Measurements from ENCODE around the gene MRPL2. TPM values are rescaled to one million over a fixed set of nuclear protein-coding genes. Genes with fewer than 3 reads are reported as not detected.

Gene MRPL2
- total RNA-seq, 1 donor from 2014 or later, result 47.4 TPM

GRCh38 chr6:43037197-43037596 lies 22.0 kb downstream of the MRPL2 start:
- DNase-seq (ENCODE audit: low read depth) (no peak), FAIRE-seq (no peak)
- H3K27ac Mint-ChIP-seq (ENCODE audit: unreplicated experiment), result no peak overlapping the region
- H3K4me1 Mint-ChIP-seq (ENCODE audit: low read depth, unreplicated experiment), result no peaks in the 10 kb centered on the region
- Histone ChIP-seq H3K4me3 (ENCODE audit: insufficient read depth, low read depth, low read length) (no peak overlapping the region), H3K9ac (ENCODE audit: low read length) (no peak overlapping the region), H3K27me3 (ENCODE audit: insufficient read depth, low read length) (no peaks in the 10 kb centered on the region), H3K9me3 (ENCODE audit: insufficient read depth, low read depth, low read length) (no peaks in the 10 kb centered on the region), H3K36me3 (ENCODE audit: insufficient read depth, low read length) (peaks cover 13% of the 10 kb centered on the region), H3K4me1 (ENCODE audit: insufficient read depth, low read length) (no peaks in the 10 kb centered on the region), H3K4me2 (ENCODE audit: low read length) (no peak overlapping the region), H3K27ac (ENCODE audit: low read depth, low read length) (no peak overlapping the region), H4K20me1 (ENCODE audit: insufficient read depth, low read length) (peaks cover 17% of the 10 kb centered on the region), H3K79me2 (ENCODE audit: insufficient read depth, low read length) (no peaks in the 10 kb centered on the region), H2AFZ (ENCODE audit: low read depth, low read length) (no peak overlapping the region)
- no peaks in the 10 kb centered on the region for H3K9me3 Mint-ChIP-seq (ENCODE audit: unreplicated experiment)
- no peak overlapping the region for H3K4me3 Mint-ChIP-seq (ENCODE audit: unreplicated experiment)
- H3K36me3 Mint-ChIP-seq (ENCODE audit: low read depth, unreplicated experiment), result peaks cover 21% of the 10 kb centered on the region
- no peak for TF ChIP-seq EZH2 (IDR thresholded peaks at IDR 0.05; ENCODE audit: insufficient read depth, low read length)
- no peak for TF ChIP-seq CTCF (IDR thresholded peaks at IDR 0.05; ENCODE audit: insufficient read depth, low read depth, low read length)
- H3K27me3 Mint-ChIP-seq (ENCODE audit: low read depth, unreplicated experiment), result no peaks in the 10 kb centered on the region

- no peaks in the 10 kb centered on the region for H3K9me3 Mint-ChIP-seq (ENCODE audit: unreplicated experiment)
- no peaks in the 10 kb centered on the region for H3K27me3 Mint-ChIP-seq (ENCODE audit: low read depth, unreplicated experiment)
- Histone ChIP-seq H3K27ac (ENCODE audit: low read depth, low read length) (no peak overlapping the region), H3K79me2 (ENCODE audit: insufficient read depth, low read length) (no peaks in the 10 kb centered on the region), H3K4me1 (ENCODE audit: insufficient read depth, low read length) (no peaks in the 10 kb centered on the region), H3K4me3 (ENCODE audit: insufficient read depth, low read depth, low read length) (no peak overlapping the region), H4K20me1 (ENCODE audit: insufficient read depth, low read length) (peaks cover 21% of the 10 kb centered on the region), H2AFZ (ENCODE audit: low read depth, low read length) (no peak overlapping the region), H3K9me3 (ENCODE audit: insufficient read depth, low read depth, low read length) (no peaks in the 10 kb centered on the region), H3K9ac (ENCODE audit: low read length) (no peak overlapping the region), H3K27me3 (ENCODE audit: insufficient read depth, low read length) (no peaks in the 10 kb centered on the region), H3K36me3 (ENCODE audit: insufficient read depth, low read length) (peaks cover 13% of the 10 kb centered on the region), H3K4me2 (ENCODE audit: low read length) (no peak overlapping the region)
- FAIRE-seq (no peak), DNase-seq (ENCODE audit: low read depth) (no peak)
- no peaks in the 10 kb centered on the region for H3K4me1 Mint-ChIP-seq (ENCODE audit: low read depth, unreplicated experiment)
- H3K4me3 Mint-ChIP-seq (ENCODE audit: unreplicated experiment), result no peak overlapping the region
- no peak overlapping the region for H3K27ac Mint-ChIP-seq (ENCODE audit: unreplicated experiment)
- H3K36me3 Mint-ChIP-seq (ENCODE audit: low read depth, unreplicated experiment), result peaks cover 21% of the 10 kb centered on the region
- TF ChIP-seq CTCF (IDR thresholded peaks at IDR 0.05; ENCODE audit: insufficient read depth, low read depth, low read length), result no peak
- no peak for TF ChIP-seq EZH2 (IDR thresholded peaks at IDR 0.05; ENCODE audit: insufficient read depth, low read length)
Measured at GRCh38 chr6:43036712-43037111, 22.5 kb downstream of the MRPL2 start.

- H3K4me3 Mint-ChIP-seq (ENCODE audit: unreplicated experiment), result no peak overlapping the region
- Histone ChIP-seq H3K36me3 (ENCODE audit: insufficient read depth, low read length) (peaks cover 13% of the 10 kb centered on the region), H3K4me2 (ENCODE audit: low read length) (no peak overlapping the region), H4K20me1 (ENCODE audit: insufficient read depth, low read length) (peaks cover 22% of the 10 kb centered on the region), H3K4me3 (ENCODE audit: insufficient read depth, low read depth, low read length) (no peak overlapping the region), H3K9ac (ENCODE audit: low read length) (no peak overlapping the region), H3K4me1 (ENCODE audit: insufficient read depth, low read length) (no peaks in the 10 kb centered on the region), H2AFZ (ENCODE audit: low read depth, low read length) (no peak overlapping the region), H3K27me3 (ENCODE audit: insufficient read depth, low read length) (no peaks in the 10 kb centered on the region), H3K27ac (ENCODE audit: low read depth, low read length) (no peak overlapping the region), H3K79me2 (ENCODE audit: insufficient read depth, low read length) (no peaks in the 10 kb centered on the region), H3K9me3 (ENCODE audit: insufficient read depth, low read depth, low read length) (no peaks in the 10 kb centered on the region)
- no peaks in the 10 kb centered on the region for H3K27me3 Mint-ChIP-seq (ENCODE audit: low read depth, unreplicated experiment)
- no peaks in the 10 kb centered on the region for H3K9me3 Mint-ChIP-seq (ENCODE audit: unreplicated experiment)
- no peaks in the 10 kb centered on the region for H3K4me1 Mint-ChIP-seq (ENCODE audit: low read depth, unreplicated experiment)
- peaks cover 21% of the 10 kb centered on the region for H3K36me3 Mint-ChIP-seq (ENCODE audit: low read depth, unreplicated experiment)
- FAIRE-seq, result no peak
- DNase-seq (ENCODE audit: low read depth), result no peak
- no peak overlapping the region for H3K27ac Mint-ChIP-seq (ENCODE audit: unreplicated experiment)
- TF ChIP-seq CTCF (IDR thresholded peaks at IDR 0.05; ENCODE audit: insufficient read depth, low read depth, low read length), result no peak
- no peak for TF ChIP-seq EZH2 (IDR thresholded peaks at IDR 0.05; ENCODE audit: insufficient read depth, low read length)
Measured at GRCh38 chr6:43035495-43036194, 23.6 kb downstream of the MRPL2 start.
